ENCODE data around the gene ZNF84. TPM values are rescaled to one million over a fixed set of nuclear protein-coding genes. Genes with fewer than 3 reads are reported as not detected.

The ZNF84 gene
- total and polyA plus RNA-seq, 2 of the 8 experiments (the other 6 are each of a cell fraction or from before 2014, with no cell fraction given), result 8.9 to 34.0 TPM

- TF ChIP-seq CHD1 (IDR thresholded peaks at IDR 0.05; ENCODE audit: low read depth, low read length) (no peak), POLR2A (IDR thresholded peaks at IDR 0.05; ENCODE audit: control extremely low read depth in 1 of 2, low read depth in 2 of 2, low read length in 2 of 2) (peak; percentile 66 to 88)
Measured at GRCh38 chr12:133037207-133038005, at the start of gene ZNF84 (continued).

Data from H1 (cell line).